IMR-90 (cell line): ENCODE data around the gene N4BP2. TPM values are rescaled to one million over a fixed set of nuclear protein-coding genes. Genes with fewer than 3 reads are reported as not detected.

Experiments used
- ATAC-seq: fragments of 200-7000 bp; cut with Tn5 transposase; 2 replicates; pipeline ENCODE4 v1.9.1; 2020; ENCODE audit warnings: low read depth, mild to moderate bottlenecking, moderate library complexity
- BruUV-seq: library from RNA; stranded (reverse); fragments of 400-500 nt; replicated peaks from 2 replicates; lab custom pipeline; 2021; lab: Mats Ljungman, UMichigan
- CTCF ChIA-PET: fragments of 300-600 bp; formaldehyde crosslinking; extraction: SDS; loops from one replicate; lab custom pipeline; 2021; ENCODE audit warnings: antibody characterized with exemption; lab: Yijun Ruan, JAX
- POLR2A ChIA-PET: fragments of 300-600 bp; sonication (Branson Sonifier 250); formaldehyde crosslinking; loops from one replicate; lab custom pipeline; 2022; ENCODE audit warnings: antibody characterized with exemption; ENCODE audit not compliant: unreplicated experiment; lab: Charles Lee
- DNase-seq: peaks from one replicate; pipeline ENCODE4 v3.0.0; 2013
- H2AFZ ChIP-seq: replicated peaks from 2 replicates; pipeline ENCODE3; 2013; ENCODE audit warnings: low read length, mild to moderate bottlenecking; ENCODE audit not compliant: poor library complexity
- H2AK5ac ChIP-seq: 2 replicates; pipeline ENCODE4 v1.6.1; 2013; ENCODE audit warnings: low read depth, low read length, inconsistent platforms
- H2AK9ac ChIP-seq: replicated peaks from 2 replicates; pipeline ENCODE3; 2013; ENCODE audit warnings: mild to moderate bottlenecking, low read depth, low read length, moderate library complexity; ENCODE audit not compliant: poor library complexity
- H2BK120ac ChIP-seq: 2 replicates; pipeline ENCODE4 v1.6.1; 2013; ENCODE audit warnings: low read depth, low read length, inconsistent platforms
- H2BK15ac ChIP-seq: 3 replicates; pipeline ENCODE4 v1.6.1; 2013; ENCODE audit warnings: low read depth, low read length, inconsistent platforms
- H2BK20ac ChIP-seq: 2 replicates; pipeline ENCODE4 v1.6.1; 2013; ENCODE audit warnings: low read depth, mild to moderate bottlenecking, inconsistent platforms, low read length, moderate library complexity
- H2BK5ac ChIP-seq: 2 replicates; pipeline ENCODE4 v1.6.1; 2013; ENCODE audit warnings: mild to moderate bottlenecking, low read depth, low read length, inconsistent platforms; ENCODE audit not compliant: poor library complexity, severe bottlenecking
- H3K14ac ChIP-seq: replicated peaks from 2 replicates; pipeline ENCODE4 v1.6.1; 2013; ENCODE audit warnings: low read depth, low read length, inconsistent platforms
- H3K18ac ChIP-seq: 2 replicates; pipeline ENCODE4 v1.6.1; 2013; ENCODE audit warnings: low read depth, low read length, control low read depth
- H3K23ac ChIP-seq: 2 replicates; pipeline ENCODE4 v1.6.1; 2013; ENCODE audit warnings: low read depth, low read length, inconsistent platforms
- H3K27ac ChIP-seq: 2 replicates; pipeline ENCODE4 v1.5.1; 2013; ENCODE audit warnings: mild to moderate bottlenecking, control low read depth, low read length; ENCODE audit not compliant: insufficient read depth
- H3K27me3 ChIP-seq: 2 replicates; pipeline ENCODE4 v1.6.1; 2013; ENCODE audit warnings: low read length; ENCODE audit not compliant: control insufficient read depth, insufficient read depth
- H3K36me3 ChIP-seq: 2 replicates; pipeline ENCODE4 v1.6.1; 2013; ENCODE audit warnings: low read length, mixed read lengths; ENCODE audit not compliant: control insufficient read depth, insufficient read depth
- H3K4ac ChIP-seq: 2 replicates; pipeline ENCODE4 v1.6.1; 2013; ENCODE audit warnings: low read depth, low read length, inconsistent platforms
- H3K4me1 ChIP-seq: 2 replicates; pipeline ENCODE4 v1.6.1; 2013; ENCODE audit warnings: low read length, mixed read lengths; ENCODE audit not compliant: control insufficient read depth, insufficient read depth
- H3K4me2 ChIP-seq: 2 replicates; pipeline ENCODE4 v1.6.1; 2013; ENCODE audit warnings: low read depth, mild to moderate bottlenecking, control low read depth, low read length, moderate library complexity
- H3K4me3 ChIP-seq: 2 replicates; pipeline ENCODE4 v1.5.1; 2013; ENCODE audit warnings: low read depth, mild to moderate bottlenecking, control low read depth, low read length, moderate library complexity; ENCODE audit not compliant: insufficient read depth
- H3K56ac ChIP-seq: 2 replicates; pipeline ENCODE4 v1.6.1; 2013; ENCODE audit warnings: low read length, inconsistent platforms; ENCODE audit not compliant: insufficient read depth; ENCODE audit errors: extremely low read depth
- H3K79me1 ChIP-seq, 2 experiments: 2 replicates each; pipeline ENCODE4 v1.6.1; 2013; ENCODE audit warnings: low read length in 2 of 2, inconsistent platforms in 1 of 2, low read depth in 1 of 2
- H3K9ac ChIP-seq: 2 replicates; pipeline ENCODE4 v1.6.1; 2013; ENCODE audit warnings: low read depth, low read length, control low read depth
- H3K9me1 ChIP-seq: 2 replicates; pipeline ENCODE4 v1.6.1; 2013; ENCODE audit warnings: low read length, inconsistent platforms; ENCODE audit not compliant: insufficient read depth
- H3K9me3 ChIP-seq: 2 replicates; pipeline ENCODE4 v1.6.1; 2013; ENCODE audit warnings: low read length; ENCODE audit not compliant: control insufficient read depth, insufficient read depth
- H4K20me1 ChIP-seq: 2 replicates; pipeline ENCODE4 v1.6.1; 2013; ENCODE audit warnings: low read length, inconsistent platforms; ENCODE audit not compliant: insufficient read depth
- H4K5ac ChIP-seq: 2 replicates; pipeline ENCODE4 v1.6.1; 2013; ENCODE audit warnings: mild to moderate bottlenecking, low read depth, low read length, control low read depth
- H4K8ac ChIP-seq, 2 experiments: 2 replicates each; pipeline ENCODE4 v1.6.1; 2013; ENCODE audit warnings: low read depth in 2 of 2, low read length in 2 of 2, control low read depth in 1 of 2, inconsistent platforms in 1 of 2
- H4K91ac ChIP-seq: 2 replicates; pipeline ENCODE4 v1.6.1; 2013; ENCODE audit warnings: low read depth, low read length, inconsistent platforms; ENCODE audit not compliant: insufficient read depth
- CEBPB ChIP-seq: IDR thresholded peaks from 2 replicates; pipeline ENCODE4 v1.6.1; 2012; ENCODE audit warnings: low read depth, low read length, improper control_type of control experiment
- CHD1 ChIP-seq: IDR thresholded peaks from 2 replicates; pipeline ENCODE4 v1.6.1; 2012; ENCODE audit warnings: low read depth, low read length, improper control_type of control experiment
- CTCF ChIP-seq: conservative IDR thresholded peaks from 2 replicates; pipeline ENCODE4 v1.5.1; 2012; ENCODE audit warnings: mild to moderate bottlenecking, low read depth, low read length, improper control_type of control experiment
- FOS ChIP-seq: fragments of 150-350 bp; IDR thresholded peaks from 2 replicates; pipeline ENCODE4 v1.6.1; 2016; ENCODE audit warnings: low read depth, low read length
- MAZ ChIP-seq: IDR thresholded peaks from 2 replicates; pipeline ENCODE4 v1.6.1; 2012; ENCODE audit warnings: low read depth, mild to moderate bottlenecking, low read length, improper control_type of control experiment, moderate library complexity, borderline replicate concordance
- NFE2L2 ChIP-seq: fragments of 150-350 bp; IDR thresholded peaks from 2 replicates; pipeline ENCODE4 v1.6.1; 2016; ENCODE audit warnings: low read depth, mild to moderate bottlenecking, low read length
- POLR2A ChIP-seq: IDR thresholded peaks from 2 replicates; pipeline ENCODE4 v1.6.1; 2012; ENCODE audit warnings: mild to moderate bottlenecking, low read depth, low read length
- RCOR1 ChIP-seq: IDR thresholded peaks from 2 replicates; pipeline ENCODE4 v1.6.1; 2012; ENCODE audit warnings: mild to moderate bottlenecking, low read length, improper control_type of control experiment; ENCODE audit not compliant: insufficient replicate concordance
- RFX5 ChIP-seq: IDR thresholded peaks from 2 replicates; pipeline ENCODE4 v1.8.0; 2012; ENCODE audit warnings: low read depth, mild to moderate bottlenecking, low read length, moderate library complexity
- SMC3 ChIP-seq: fragments of 150-350 bp; IDR thresholded peaks from 2 replicates; pipeline ENCODE4 v1.6.1; 2016; ENCODE audit warnings: low read depth, mild to moderate bottlenecking, antibody characterized with exemption, low read length, moderate library complexity
- WGBS, 2 experiments: methylation state at CpG; one replicate each; pipeline versions ENCODE4 v1.1.5 to v1.1.7; 2013; ENCODE audit warnings: missing lambda C conversion rate in 2 of 2; ENCODE audit not compliant: insufficient read length in 1 of 2; ENCODE audit errors: extremely low coverage in 2 of 2; 5-methylcytosine and 5-hydroxymethylcytosine counted together
- dilution Hi-C: fragments of 300-500 bp; cut with HindIII; formaldehyde crosslinking; loops from one replicate; pipeline ENCODE4 v1.14.3; 2018; ENCODE audit warnings: low sequenced_read_pairs; ENCODE audit not compliant: unreplicated experiment
- in situ Hi-C: fragments of 300-500 bp; cut with MboI; formaldehyde crosslinking; loops from 3 replicates; pipeline ENCODE4 v1.14.3; 2019; ENCODE audit warnings: low sequenced_read_pairs, inconsistent platforms, mixed read lengths
- intact Hi-C: fragments of 100-400 bp; cut with micrococcal nuclease; formaldehyde crosslinking; loops from 2 replicates; pipeline ENCODE4 v1.10.0; 2022
- polyA plus RNA-seq, 3 experiments: library from polyadenylated mRNA; depleted of rRNA; stranded (reverse); fragments of >200 nt; gene quantifications; 2 replicates each; pipeline ENCODE4 v1.2.3, GENCODE V29; 2012; ENCODE audit warnings: low replicate concordance in 1 of 3
- total RNA-seq: library from RNA; depleted of rRNA; stranded (reverse); fragments of >200 nt; gene quantifications from 2 replicates; pipeline ENCODE4 v1.2.3, GENCODE V29; 2012
- TF ChIP-seq, protein P1 (sequence below): fragments of 150-350 bp; IDR thresholded peaks from 2 replicates; pipeline ENCODE4 v1.6.1; 2016; ENCODE audit warnings: low read depth, mild to moderate bottlenecking, low read length, moderate library complexity, borderline replicate concordance

Gene N4BP2
- total and polyA plus RNA-seq, 2 of the 4 experiments (the other 2 are of a cell fraction) = 0.84 to 2.2 TPM

DNA sequence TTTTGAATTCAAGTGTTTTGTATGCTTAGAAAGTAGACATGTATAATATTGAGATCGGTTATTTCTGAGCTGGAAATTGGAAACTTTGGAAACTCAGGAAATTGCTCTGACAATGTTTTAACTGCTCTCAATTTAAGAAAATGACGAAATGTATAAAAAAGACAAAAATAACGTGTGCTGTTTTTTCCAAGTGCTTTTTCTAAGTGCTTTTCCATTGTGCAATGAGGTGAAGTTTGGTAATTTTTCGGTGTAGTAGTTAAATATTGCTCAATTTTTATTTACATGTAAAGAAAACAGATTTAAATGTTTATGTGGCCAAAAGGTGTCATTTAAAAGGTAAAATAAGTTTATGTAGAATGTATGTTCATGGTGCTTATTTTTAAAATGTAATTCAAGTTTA is 100.8 kb downstream of the N4BP2 start:
- Histone ChIP-seq H3K4ac (no peak overlapping the region), H4K91ac (no peak overlapping the region), H4K8ac (no peak overlapping the region), H2BK20ac (no peak overlapping the region), H3K79me1 (no peaks in the 10 kb centered on the region), H2AK9ac (no peak overlapping the region), H3K14ac (no peak overlapping the region), H3K9me3 (no peaks in the 10 kb centered on the region), H2BK120ac (no peak overlapping the region), H3K23ac (no peak overlapping the region), H2AFZ (no peak overlapping the region), H3K27me3 (no peaks in the 10 kb centered on the region), H4K20me1 (no peaks in the 10 kb centered on the region), H3K36me3 (no peaks in the 10 kb centered on the region), H3K4me2 (no peak overlapping the region), H3K27ac (no peak overlapping the region), H3K9me1 (no peaks in the 10 kb centered on the region), H2BK5ac (no peak overlapping the region), H3K4me1 (no peaks in the 10 kb centered on the region), H2BK15ac (no peak overlapping the region), H3K18ac (no peak overlapping the region), H3K56ac (no peak overlapping the region), H3K9ac (no peak overlapping the region), H4K5ac (no peak overlapping the region), H2AK5ac (no peak overlapping the region), H3K4me3 (no peak overlapping the region)
- in situ Hi-C loops (no loop called here), intact Hi-C loops (no loop called here), dilution Hi-C loops (no loop called here)
- WGBS, 2 experiments = 100% methylated on average over 1 of the region's 4 CpGs; no CpG with 5 or more reads in 1 of the 2 experiments
- no TSS peak for BruUV-seq
- POLR2A ChIA-PET = no interaction called here
- DNase-seq (no peak), ATAC-seq (no peak)
- TF ChIP-seq RFX5 = no peak
- no peak for TF ChIP-seq MAZ
- no peak for TF ChIP-seq CEBPB
- TF ChIP-seq RCOR1 = no peak
- no peak for TF ChIP-seq CHD1
- TF ChIP-seq, protein P1, sequence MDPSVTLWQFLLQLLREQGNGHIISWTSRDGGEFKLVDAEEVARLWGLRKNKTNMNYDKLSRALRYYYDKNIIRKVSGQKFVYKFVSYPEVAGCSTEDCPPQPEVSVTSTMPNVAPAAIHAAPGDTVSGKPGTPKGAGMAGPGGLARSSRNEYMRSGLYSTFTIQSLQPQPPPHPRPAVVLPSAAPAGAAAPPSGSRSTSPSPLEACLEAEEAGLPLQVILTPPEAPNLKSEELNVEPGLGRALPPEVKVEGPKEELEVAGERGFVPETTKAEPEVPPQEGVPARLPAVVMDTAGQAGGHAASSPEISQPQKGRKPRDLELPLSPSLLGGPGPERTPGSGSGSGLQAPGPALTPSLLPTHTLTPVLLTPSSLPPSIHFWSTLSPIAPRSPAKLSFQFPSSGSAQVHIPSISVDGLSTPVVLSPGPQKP = no peak
- TF ChIP-seq SMC3 = no peak
- no peak for TF ChIP-seq FOS
- no peak for TF ChIP-seq POLR2A
- no peak for TF ChIP-seq CTCF
- TF ChIP-seq NFE2L2 = no peak
- CTCF ChIA-PET = no interaction called here
